GM18511 (cell line): Measurements from ENCODE around the gene AKAP1.
A peak's percentile ranks its signal among the peaks of the same experiment; 100 is the strongest.

Experiments used
- ATAC-seq: cut with Tn5 transposase; IDR thresholded peaks from one replicate; pipeline ENCODE4 v1.9.1; 2021; ENCODE audit warnings: mild to moderate bottlenecking, moderate library complexity; ENCODE audit not compliant: unreplicated experiment

AKAP1 gene

GRCh38 chr17:57084802-57085447, at the start of gene AKAP1:
TSS of gene AKAP1 (plus strand) at chr17:57085246. CDS start at chr17:57105465, 20,219 bp downstream.
- peak; percentile 87 for ATAC-seq

- ATAC-seq: no peak
Observed at GRCh38 chr17:57035971-57036481, 49.0 kb upstream of the AKAP1 start.

- ATAC-seq: no peak
Observed at GRCh38 chr17:57037411-57037810, 47.6 kb upstream of the AKAP1 start.

- ATAC-seq: no peak
Observed at GRCh38 chr17:57038486-57038885, 46.6 kb upstream of the AKAP1 start.

GRCh38 chr17:57040571-57040970, 44.5 kb upstream of the AKAP1 start:
- no peak for ATAC-seq

- no peak for ATAC-seq
Observed at GRCh38 chr17:57043276-57043675, 41.8 kb upstream of the AKAP1 start.

- ATAC-seq: no peak
Observed at GRCh38 chr17:57044976-57045867, 39.8 kb upstream of the AKAP1 start.

- peak; percentile 77 for ATAC-seq
Observed at GRCh38 chr17:57045868-57046704, 39.0 kb upstream of the AKAP1 start.

GRCh38 chr17:57046749-57047148, 38.3 kb upstream of the AKAP1 start:
- ATAC-seq: no peak

GRCh38 chr17:57048096-57048495, 37.0 kb upstream of the AKAP1 start:
- ATAC-seq: no peak

- no peak for ATAC-seq
Observed at GRCh38 chr17:57050306-57050705, 34.7 kb upstream of the AKAP1 start.

GRCh38 chr17:57051886-57052361, 33.1 kb upstream of the AKAP1 start:
- no peak for ATAC-seq

- ATAC-seq: no peak
Observed at GRCh38 chr17:57062865-57063264, 22.2 kb upstream of the AKAP1 start.

- ATAC-seq: no peak
Observed at GRCh38 chr17:57067162-57067561, 17.9 kb upstream of the AKAP1 start.

GRCh38 chr17:57067781-57068180, 17.3 kb upstream of the AKAP1 start:
- no peak for ATAC-seq

GRCh38 chr17:57068222-57068658, 16.8 kb upstream of the AKAP1 start:
- no peak for ATAC-seq

GRCh38 chr17:57068707-57069106, 16.3 kb upstream of the AKAP1 start:
- no peak for ATAC-seq

GRCh38 chr17:57071991-57072944, 12.8 kb upstream of the AKAP1 start:
- ATAC-seq: no peak

GRCh38 chr17:57073626-57074025, 11.4 kb upstream of the AKAP1 start:
- no peak for ATAC-seq

GRCh38 chr17:57075193-57075592, 9.9 kb upstream of the AKAP1 start:
- no peak for ATAC-seq
